Neural cell (in vitro differentiated cells): Measurements from ENCODE around the gene DENND1A.

ENCODE experiments used
- EP300 ChIP-seq: fragments of 450-650 bp; conservative IDR thresholded peaks from 2 replicates; pipeline ENCODE4 v1.6.1; 2014; ENCODE audit warnings: antibody characterized with exemption, mild to moderate bottlenecking, moderate library complexity; ENCODE audit not compliant: poor library complexity, severe bottlenecking
- EZH2 ChIP-seq: fragments of 200-600, 300-800 bp; shearing (Covaris generic), sonication (generic); IDR thresholded peaks from 2 replicates; pipeline ENCODE4 v1.6.1; 2014; ENCODE audit warnings: antibody characterized with exemption, low read length, borderline replicate concordance, mild to moderate bottlenecking; ENCODE audit not compliant: insufficient read depth, poor library complexity, severe bottlenecking
- POLR2AphosphoS5 ChIP-seq: IDR thresholded peaks from 2 replicates; pipeline ENCODE4 v1.6.1; 2012
- RAD21 ChIP-seq: fragments of 450-650 bp; conservative IDR thresholded peaks from 2 replicates; pipeline ENCODE4 v1.6.1; 2014; ENCODE audit warnings: antibody characterized with exemption, mild to moderate bottlenecking, moderate library complexity
- TAF1 ChIP-seq: IDR thresholded peaks from 2 replicates; pipeline ENCODE4 v1.6.1; 2012; ENCODE audit warnings: low read depth
- TF ChIP-seq, protein P1 (sequence below): fragments of 450-650 bp; IDR thresholded peaks from 2 replicates; pipeline ENCODE4 v1.5.1; 2014; ENCODE audit warnings: antibody characterized with exemption, mild to moderate bottlenecking, moderate library complexity; ENCODE audit not compliant: poor library complexity, severe bottlenecking
- TF ChIP-seq, protein P2 (sequence below): IDR thresholded peaks from 2 replicates; pipeline ENCODE4 v1.6.1; 2012; ENCODE audit warnings: borderline replicate concordance

DNA sequence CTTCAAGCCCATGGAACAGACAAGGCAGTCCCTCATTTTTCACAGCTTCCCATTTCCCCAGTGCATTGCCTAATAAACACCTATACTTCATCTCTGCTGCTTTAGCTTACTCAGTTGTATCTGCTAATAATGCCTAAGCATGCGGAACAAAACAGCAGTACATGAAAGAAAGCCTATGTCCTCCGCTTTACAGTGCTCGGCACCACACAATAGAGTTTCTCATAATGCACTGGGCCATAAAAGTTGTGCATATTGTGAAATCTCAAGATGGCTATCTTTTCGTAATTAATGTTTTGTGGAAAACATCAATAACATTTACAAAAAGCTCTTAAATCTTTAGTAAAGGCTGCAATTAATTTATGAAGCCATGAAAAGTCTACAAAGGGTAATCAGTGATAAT lies 69.3 kb downstream of the DENND1A start:
- no peak for TF ChIP-seq EP300
- TF ChIP-seq, protein P1, sequence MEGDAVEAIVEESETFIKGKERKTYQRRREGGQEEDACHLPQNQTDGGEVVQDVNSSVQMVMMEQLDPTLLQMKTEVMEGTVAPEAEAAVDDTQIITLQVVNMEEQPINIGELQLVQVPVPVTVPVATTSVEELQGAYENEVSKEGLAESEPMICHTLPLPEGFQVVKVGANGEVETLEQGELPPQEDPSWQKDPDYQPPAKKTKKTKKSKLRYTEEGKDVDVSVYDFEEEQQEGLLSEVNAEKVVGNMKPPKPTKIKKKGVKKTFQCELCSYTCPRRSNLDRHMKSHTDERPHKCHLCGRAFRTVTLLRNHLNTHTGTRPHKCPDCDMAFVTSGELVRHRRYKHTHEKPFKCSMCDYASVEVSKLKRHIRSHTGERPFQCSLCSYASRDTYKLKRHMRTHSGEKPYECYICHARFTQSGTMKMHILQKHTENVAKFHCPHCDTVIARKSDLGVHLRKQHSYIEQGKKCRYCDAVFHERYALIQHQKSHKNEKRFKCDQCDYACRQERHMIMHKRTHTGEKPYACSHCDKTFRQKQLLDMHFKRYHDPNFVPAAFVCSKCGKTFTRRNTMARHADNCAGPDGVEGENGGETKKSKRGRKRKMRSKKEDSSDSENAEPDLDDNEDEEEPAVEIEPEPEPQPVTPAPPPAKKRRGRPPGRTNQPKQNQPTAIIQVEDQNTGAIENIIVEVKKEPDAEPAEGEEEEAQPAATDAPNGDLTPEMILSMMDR: no peak
- no peak for TF ChIP-seq TAF1
- no peak for TF ChIP-seq POLR2AphosphoS5
- no peak for TF ChIP-seq EZH2
- no peak for TF ChIP-seq RAD21
- TF ChIP-seq, protein P2, sequence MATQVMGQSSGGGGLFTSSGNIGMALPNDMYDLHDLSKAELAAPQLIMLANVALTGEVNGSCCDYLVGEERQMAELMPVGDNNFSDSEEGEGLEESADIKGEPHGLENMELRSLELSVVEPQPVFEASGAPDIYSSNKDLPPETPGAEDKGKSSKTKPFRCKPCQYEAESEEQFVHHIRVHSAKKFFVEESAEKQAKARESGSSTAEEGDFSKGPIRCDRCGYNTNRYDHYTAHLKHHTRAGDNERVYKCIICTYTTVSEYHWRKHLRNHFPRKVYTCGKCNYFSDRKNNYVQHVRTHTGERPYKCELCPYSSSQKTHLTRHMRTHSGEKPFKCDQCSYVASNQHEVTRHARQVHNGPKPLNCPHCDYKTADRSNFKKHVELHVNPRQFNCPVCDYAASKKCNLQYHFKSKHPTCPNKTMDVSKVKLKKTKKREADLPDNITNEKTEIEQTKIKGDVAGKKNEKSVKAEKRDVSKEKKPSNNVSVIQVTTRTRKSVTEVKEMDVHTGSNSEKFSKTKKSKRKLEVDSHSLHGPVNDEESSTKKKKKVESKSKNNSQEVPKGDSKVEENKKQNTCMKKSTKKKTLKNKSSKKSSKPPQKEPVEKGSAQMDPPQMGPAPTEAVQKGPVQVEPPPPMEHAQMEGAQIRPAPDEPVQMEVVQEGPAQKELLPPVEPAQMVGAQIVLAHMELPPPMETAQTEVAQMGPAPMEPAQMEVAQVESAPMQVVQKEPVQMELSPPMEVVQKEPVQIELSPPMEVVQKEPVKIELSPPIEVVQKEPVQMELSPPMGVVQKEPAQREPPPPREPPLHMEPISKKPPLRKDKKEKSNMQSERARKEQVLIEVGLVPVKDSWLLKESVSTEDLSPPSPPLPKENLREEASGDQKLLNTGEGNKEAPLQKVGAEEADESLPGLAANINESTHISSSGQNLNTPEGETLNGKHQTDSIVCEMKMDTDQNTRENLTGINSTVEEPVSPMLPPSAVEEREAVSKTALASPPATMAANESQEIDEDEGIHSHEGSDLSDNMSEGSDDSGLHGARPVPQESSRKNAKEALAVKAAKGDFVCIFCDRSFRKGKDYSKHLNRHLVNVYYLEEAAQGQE: no peak
